Measurements from ENCODE around the gene CASP8AP2.

DNA sequence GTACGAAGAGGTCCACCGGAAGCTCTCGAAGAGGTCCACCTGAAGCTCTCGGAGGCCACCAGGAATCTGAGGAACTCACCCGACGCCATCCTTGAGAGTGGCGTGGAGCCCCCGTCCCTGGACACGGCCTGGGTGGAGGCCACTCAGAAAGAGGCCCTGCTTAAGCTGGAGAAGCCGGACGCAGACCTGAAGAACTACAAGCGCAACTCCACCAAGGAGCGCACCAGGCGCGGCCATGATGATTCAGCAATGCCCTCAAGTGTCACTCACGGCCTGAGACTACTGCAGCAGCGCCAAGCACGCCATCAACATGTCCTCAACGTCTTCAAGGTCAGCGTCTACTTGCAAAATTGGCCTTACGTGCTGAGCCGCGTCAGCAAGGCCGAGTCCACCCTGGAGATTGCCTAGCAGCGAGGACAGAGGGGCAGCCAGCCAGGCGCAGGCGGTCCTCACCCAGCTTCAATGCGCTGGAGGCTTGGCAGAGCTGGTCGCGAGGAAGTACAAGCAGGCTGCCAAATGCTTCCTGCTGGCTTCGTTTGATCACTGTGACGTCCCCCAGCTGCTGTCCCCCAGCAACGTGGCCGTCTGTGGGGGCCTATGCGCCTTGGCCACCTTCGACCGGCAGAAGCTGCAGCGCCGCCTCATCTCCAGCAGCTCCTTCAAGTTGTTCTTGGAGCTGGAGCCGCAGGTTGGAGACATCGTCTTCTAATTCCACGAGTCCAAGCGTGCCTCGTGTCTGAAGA, 56.9 kb downstream of the CASP8AP2 start:
- TF ChIP-seq CTCF (conservative IDR thresholded peaks at IDR 0.05; ENCODE audit: low read depth in 2 of 2) (no peak), POLR2AphosphoS5 (IDR thresholded peaks at IDR 0.05; ENCODE audit: low read depth) (no peak), EZH2 (IDR thresholded peaks at IDR 0.05; ENCODE audit: low read depth, unreplicated experiment) (no peak), CREB1 (CRISPR knock-in tag; IDR thresholded peaks at IDR 0.05; ENCODE audit: low read depth) (no peak), NANOG (IDR thresholded peaks at IDR 0.05; ENCODE audit: borderline replicate concordance) (no peak), JUNB (IDR thresholded peaks at IDR 0.05; ENCODE audit: unreplicated experiment) (no peak), EZH2phosphoT487 (IDR thresholded peaks at IDR 0.05; ENCODE audit: unreplicated experiment) (no peak), ZNF114 (CRISPR knock-in tag; IDR thresholded peaks at IDR 0.05) (no peak), STAT1 (IDR thresholded peaks at IDR 0.05; ENCODE audit: unreplicated experiment) (no peak)
- TF ChIP-seq, protein P1, sequence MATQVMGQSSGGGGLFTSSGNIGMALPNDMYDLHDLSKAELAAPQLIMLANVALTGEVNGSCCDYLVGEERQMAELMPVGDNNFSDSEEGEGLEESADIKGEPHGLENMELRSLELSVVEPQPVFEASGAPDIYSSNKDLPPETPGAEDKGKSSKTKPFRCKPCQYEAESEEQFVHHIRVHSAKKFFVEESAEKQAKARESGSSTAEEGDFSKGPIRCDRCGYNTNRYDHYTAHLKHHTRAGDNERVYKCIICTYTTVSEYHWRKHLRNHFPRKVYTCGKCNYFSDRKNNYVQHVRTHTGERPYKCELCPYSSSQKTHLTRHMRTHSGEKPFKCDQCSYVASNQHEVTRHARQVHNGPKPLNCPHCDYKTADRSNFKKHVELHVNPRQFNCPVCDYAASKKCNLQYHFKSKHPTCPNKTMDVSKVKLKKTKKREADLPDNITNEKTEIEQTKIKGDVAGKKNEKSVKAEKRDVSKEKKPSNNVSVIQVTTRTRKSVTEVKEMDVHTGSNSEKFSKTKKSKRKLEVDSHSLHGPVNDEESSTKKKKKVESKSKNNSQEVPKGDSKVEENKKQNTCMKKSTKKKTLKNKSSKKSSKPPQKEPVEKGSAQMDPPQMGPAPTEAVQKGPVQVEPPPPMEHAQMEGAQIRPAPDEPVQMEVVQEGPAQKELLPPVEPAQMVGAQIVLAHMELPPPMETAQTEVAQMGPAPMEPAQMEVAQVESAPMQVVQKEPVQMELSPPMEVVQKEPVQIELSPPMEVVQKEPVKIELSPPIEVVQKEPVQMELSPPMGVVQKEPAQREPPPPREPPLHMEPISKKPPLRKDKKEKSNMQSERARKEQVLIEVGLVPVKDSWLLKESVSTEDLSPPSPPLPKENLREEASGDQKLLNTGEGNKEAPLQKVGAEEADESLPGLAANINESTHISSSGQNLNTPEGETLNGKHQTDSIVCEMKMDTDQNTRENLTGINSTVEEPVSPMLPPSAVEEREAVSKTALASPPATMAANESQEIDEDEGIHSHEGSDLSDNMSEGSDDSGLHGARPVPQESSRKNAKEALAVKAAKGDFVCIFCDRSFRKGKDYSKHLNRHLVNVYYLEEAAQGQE (IDR thresholded peaks at IDR 0.05; ENCODE audit: unreplicated experiment): no peak
- TF ChIP-seq, protein P2, sequence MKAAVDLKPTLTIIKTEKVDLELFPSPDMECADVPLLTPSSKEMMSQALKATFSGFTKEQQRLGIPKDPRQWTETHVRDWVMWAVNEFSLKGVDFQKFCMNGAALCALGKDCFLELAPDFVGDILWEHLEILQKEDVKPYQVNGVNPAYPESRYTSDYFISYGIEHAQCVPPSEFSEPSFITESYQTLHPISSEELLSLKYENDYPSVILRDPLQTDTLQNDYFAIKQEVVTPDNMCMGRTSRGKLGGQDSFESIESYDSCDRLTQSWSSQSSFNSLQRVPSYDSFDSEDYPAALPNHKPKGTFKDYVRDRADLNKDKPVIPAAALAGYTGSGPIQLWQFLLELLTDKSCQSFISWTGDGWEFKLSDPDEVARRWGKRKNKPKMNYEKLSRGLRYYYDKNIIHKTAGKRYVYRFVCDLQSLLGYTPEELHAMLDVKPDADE (IDR thresholded peaks at IDR 0.05): no peak
